ENCODE results near the gene PLEKHB1. TPM values are rescaled to one million over a fixed set of nuclear protein-coding genes. Genes with fewer than 3 reads are reported as not detected.

The PLEKHB1 gene
- total RNA-seq, 1 donor from 2014 or later: 8.8 TPM

- TF ChIP-seq, protein P1, sequence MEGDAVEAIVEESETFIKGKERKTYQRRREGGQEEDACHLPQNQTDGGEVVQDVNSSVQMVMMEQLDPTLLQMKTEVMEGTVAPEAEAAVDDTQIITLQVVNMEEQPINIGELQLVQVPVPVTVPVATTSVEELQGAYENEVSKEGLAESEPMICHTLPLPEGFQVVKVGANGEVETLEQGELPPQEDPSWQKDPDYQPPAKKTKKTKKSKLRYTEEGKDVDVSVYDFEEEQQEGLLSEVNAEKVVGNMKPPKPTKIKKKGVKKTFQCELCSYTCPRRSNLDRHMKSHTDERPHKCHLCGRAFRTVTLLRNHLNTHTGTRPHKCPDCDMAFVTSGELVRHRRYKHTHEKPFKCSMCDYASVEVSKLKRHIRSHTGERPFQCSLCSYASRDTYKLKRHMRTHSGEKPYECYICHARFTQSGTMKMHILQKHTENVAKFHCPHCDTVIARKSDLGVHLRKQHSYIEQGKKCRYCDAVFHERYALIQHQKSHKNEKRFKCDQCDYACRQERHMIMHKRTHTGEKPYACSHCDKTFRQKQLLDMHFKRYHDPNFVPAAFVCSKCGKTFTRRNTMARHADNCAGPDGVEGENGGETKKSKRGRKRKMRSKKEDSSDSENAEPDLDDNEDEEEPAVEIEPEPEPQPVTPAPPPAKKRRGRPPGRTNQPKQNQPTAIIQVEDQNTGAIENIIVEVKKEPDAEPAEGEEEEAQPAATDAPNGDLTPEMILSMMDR (IDR thresholded peaks at IDR 0.05): no peak
- TF ChIP-seq EZH2 (IDR thresholded peaks at IDR 0.05) (no peak), EZH2phosphoT487 (IDR thresholded peaks at IDR 0.05) (no peak)
- Histone ChIP-seq H3K4me1 (peaks cover 22% of the 10 kb centered on the region), H4K20me1 (ENCODE audit: low read depth) (no peaks in the 10 kb centered on the region), H3K79me2 (ENCODE audit: low read depth) (no peaks in the 10 kb centered on the region), H3K36me3 (no peaks in the 10 kb centered on the region), H2AFZ (replicated peaks) (no peak overlapping the region), H3K9me3 (ENCODE audit: low read depth) (no peaks in the 10 kb centered on the region), H3F3A (ENCODE audit: low read depth) (peaks cover 11% of the 10 kb centered on the region), H3K27ac (no peak overlapping the region), H3K9ac (no peak overlapping the region), H3K27me3 (no peaks in the 10 kb centered on the region), H3K4me2 (no peak overlapping the region), H3K4me3 (no peak overlapping the region)
- Mint-ChIP-seq H3K9me3 (no peaks in the 10 kb centered on the region), H3K27ac (peak overlapping the region; percentile 77), H3K36me3 (no peaks in the 10 kb centered on the region), H3K4me3 (no peak overlapping the region), H3K27me3 (ENCODE audit: insufficient read depth, low read depth) (peaks cover 5% of the 10 kb centered on the region), H3K4me1 (peaks cover 43% of the 10 kb centered on the region)
- DNase-seq (ENCODE audit: low spot score): no peak
Measured at GRCh38 chr11:73655686-73656085, 9.3 kb downstream of the PLEKHB1 start.

GRCh38 chr11:73656985-73657384 lies 10.6 kb downstream of the PLEKHB1 start:
- Histone ChIP-seq H3K79me2 (ENCODE audit: low read depth) (no peaks in the 10 kb centered on the region), H3K9me3 (ENCODE audit: low read depth) (no peaks in the 10 kb centered on the region), H3F3A (ENCODE audit: low read depth) (peaks cover 14% of the 10 kb centered on the region), H4K20me1 (ENCODE audit: low read depth) (no peaks in the 10 kb centered on the region), H3K4me2 (no peak overlapping the region), H3K9ac (no peak overlapping the region), H3K4me1 (peaks cover 13% of the 10 kb centered on the region), H3K36me3 (no peaks in the 10 kb centered on the region), H3K4me3 (no peak overlapping the region), H3K27ac (no peak overlapping the region), H3K27me3 (peaks cover 6% of the 10 kb centered on the region), H2AFZ (replicated peaks) (no peak overlapping the region)
- Mint-ChIP-seq H3K4me1 (peaks cover 34% of the 10 kb centered on the region), H3K36me3 (no peaks in the 10 kb centered on the region), H3K9me3 (no peaks in the 10 kb centered on the region), H3K27me3 (ENCODE audit: insufficient read depth, low read depth) (peaks cover 5% of the 10 kb centered on the region), H3K27ac (no peak overlapping the region), H3K4me3 (no peak overlapping the region)
- no peak for DNase-seq (ENCODE audit: low spot score)
- TF ChIP-seq EZH2 (IDR thresholded peaks at IDR 0.05) (no peak), EZH2phosphoT487 (IDR thresholded peaks at IDR 0.05) (no peak)
- TF ChIP-seq, protein P1 (IDR thresholded peaks at IDR 0.05): no peak

DNA sequence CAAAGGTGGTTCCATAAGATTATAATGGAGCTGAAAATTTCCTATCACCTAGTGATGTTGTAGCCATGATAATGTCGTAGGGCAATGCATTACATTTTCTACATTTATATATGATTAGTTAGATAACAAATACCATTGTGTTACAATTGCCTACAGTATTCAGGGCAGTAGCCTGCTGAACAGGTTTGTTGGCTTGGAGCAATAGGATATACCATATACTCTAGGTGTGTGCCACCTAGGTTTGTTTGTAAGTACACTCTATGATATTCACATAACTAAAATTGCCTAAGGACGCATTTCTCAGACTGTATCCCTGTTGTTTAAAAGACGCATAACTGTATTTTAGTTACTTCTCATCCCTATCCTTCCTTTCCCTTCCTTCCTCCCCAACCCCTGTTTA lies 13.6 kb downstream of the PLEKHB1 start:
- H3K4me3 Mint-ChIP-seq: no peak overlapping the region
- Histone ChIP-seq H3K4me1 (no peaks in the 10 kb centered on the region), H3K4me3 (no peak overlapping the region), H3F3A (ENCODE audit: low read depth) (peaks cover 4% of the 10 kb centered on the region), H3K27me3 (peaks cover 7% of the 10 kb centered on the region), H4K20me1 (ENCODE audit: low read depth) (no peaks in the 10 kb centered on the region), H3K27ac (no peak overlapping the region), H3K36me3 (no peaks in the 10 kb centered on the region), H3K9me3 (ENCODE audit: low read depth) (no peaks in the 10 kb centered on the region), H3K4me2 (no peak overlapping the region), H2AFZ (replicated peaks) (no peak overlapping the region), H3K9ac (no peak overlapping the region), H3K79me2 (ENCODE audit: low read depth) (no peaks in the 10 kb centered on the region)
- peak overlapping the region; percentile 3 for H3K27ac Mint-ChIP-seq
- no peaks in the 10 kb centered on the region for H3K36me3 Mint-ChIP-seq
- no peaks in the 10 kb centered on the region for H3K9me3 Mint-ChIP-seq
- DNase-seq (ENCODE audit: low spot score): no peak
- peaks cover 7% of the 10 kb centered on the region for H3K4me1 Mint-ChIP-seq
- no peak for TF ChIP-seq EZH2 (IDR thresholded peaks at IDR 0.05)
- TF ChIP-seq, protein P1 (IDR thresholded peaks at IDR 0.05): no peak
- no peak for TF ChIP-seq EZH2phosphoT487 (IDR thresholded peaks at IDR 0.05)
- peaks cover 5% of the 10 kb centered on the region for H3K27me3 Mint-ChIP-seq (ENCODE audit: insufficient read depth, low read depth)

Data from neural progenitor cell (in vitro differentiated cells).